ENCODE results near the gene LEMD2. TPM values are rescaled to one million over a fixed set of nuclear protein-coding genes. Genes with fewer than 3 reads are reported as not detected.
A peak's percentile ranks its signal among the peaks of the same experiment; 100 is the strongest.

The LEMD2 gene
- total and polyA plus RNA-seq, 2 of the 4 experiments (the other 2 are of a cell fraction), result 26.5 to 43.6 TPM

DNA sequence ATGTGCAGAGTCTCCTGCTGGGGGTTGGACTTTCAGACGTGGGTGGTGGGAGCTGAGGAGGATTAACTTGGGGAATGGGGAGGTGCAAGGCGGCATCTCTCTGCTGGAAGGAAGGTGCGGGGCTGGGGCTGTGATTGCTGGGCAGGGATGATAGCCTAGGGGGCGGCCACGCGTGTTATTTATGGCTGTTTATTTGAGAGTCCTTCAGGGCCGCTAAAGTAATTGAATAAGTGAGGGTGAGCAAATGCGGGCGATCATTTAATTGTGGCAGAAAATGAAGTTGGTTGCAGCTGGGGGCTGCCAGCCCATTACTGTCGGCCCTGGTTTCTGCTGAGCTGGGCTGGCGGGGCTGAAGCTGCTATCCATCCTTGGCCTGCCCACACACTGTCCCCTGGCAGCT lies 34.7 kb downstream of the LEMD2 start:
- H4K8ac ChIP-seq (ENCODE audit: low read depth in 2 of 2, low read length in 2 of 2), result no peak overlapping the region
- no peaks in the 10 kb centered on the region for H3K36me3 ChIP-seq (ENCODE audit: control insufficient read depth, insufficient read depth, low read length)
- no peak overlapping the region for H2AFZ ChIP-seq (replicated peaks; ENCODE audit: low read length, poor library complexity)
- no peak overlapping the region for H3K18ac ChIP-seq (ENCODE audit: low read depth, low read length)
- H2AK9ac ChIP-seq (replicated peaks; ENCODE audit: low read depth, low read length, poor library complexity), result peak overlapping the region; percentile 20
- peaks cover 28% of the 10 kb centered on the region for H3K4me1 ChIP-seq (ENCODE audit: control insufficient read depth, insufficient read depth, low read length)
- H3K27me3 ChIP-seq (ENCODE audit: control insufficient read depth, insufficient read depth, low read length), result no peaks in the 10 kb centered on the region
- no peak overlapping the region for H3K4me3 ChIP-seq (ENCODE audit: insufficient read depth, low read depth, low read length)
- no peak overlapping the region for H3K56ac ChIP-seq (ENCODE audit: extremely low read depth, insufficient read depth, low read length)
- no peak overlapping the region for H2AK5ac ChIP-seq (ENCODE audit: low read depth, low read length)
- in situ Hi-C loops (cut with MboI; ENCODE audit: low sequenced_read_pairs) (no loop called here), intact Hi-C loops (cut with micrococcal nuclease) (no loop called here), dilution Hi-C loops (cut with HindIII; ENCODE audit: low sequenced_read_pairs, unreplicated experiment) (no loop called here)
- ChIA-PET CTCF (no interaction called here), POLR2A (ENCODE audit: unreplicated experiment) (no interaction called here)
- no peak overlapping the region for H2BK5ac ChIP-seq (ENCODE audit: low read depth, low read length, poor library complexity, severe bottlenecking)
- H2BK120ac ChIP-seq (ENCODE audit: low read depth, low read length), result no peak overlapping the region
- H2BK15ac ChIP-seq (ENCODE audit: low read depth, low read length), result no peak overlapping the region
- H3K23ac ChIP-seq (ENCODE audit: low read depth, low read length), result no peak overlapping the region
- no peak overlapping the region for H3K4me2 ChIP-seq (ENCODE audit: low read depth, low read length)
- no TSS peak for BruUV-seq (replicated peaks)
- no peak overlapping the region for H4K5ac ChIP-seq (ENCODE audit: low read depth, low read length)
- H3K79me1 ChIP-seq (ENCODE audit: low read depth in 1 of 2, low read length in 2 of 2), result no peaks in the 10 kb centered on the region
- no peak overlapping the region for H4K91ac ChIP-seq (ENCODE audit: insufficient read depth, low read depth, low read length)
- H3K27ac ChIP-seq (ENCODE audit: insufficient read depth, low read length), result no peak overlapping the region
- H3K9me1 ChIP-seq (ENCODE audit: insufficient read depth, low read length), result no peaks in the 10 kb centered on the region
- H2BK20ac ChIP-seq (ENCODE audit: low read depth, low read length), result no peak overlapping the region
- DNase-seq (no peak), ATAC-seq (ENCODE audit: low read depth) (no peak)
- no peak overlapping the region for H3K14ac ChIP-seq (replicated peaks; ENCODE audit: low read depth, low read length)
- 80% methylated on average over 3 of the region's 11 CpGs; no CpG with 5 or more reads in 1 of the 2 experiments for WGBS, 2 experiments (ENCODE audit: extremely low coverage in 2 of 2, insufficient read length in 1 of 2)
- no peak overlapping the region for H3K4ac ChIP-seq (ENCODE audit: low read depth, low read length)
- no peaks in the 10 kb centered on the region for H3K9me3 ChIP-seq (ENCODE audit: control insufficient read depth, insufficient read depth, low read length)
- no peak overlapping the region for H3K9ac ChIP-seq (ENCODE audit: low read depth, low read length)
- peaks cover 7% of the 10 kb centered on the region for H4K20me1 ChIP-seq (ENCODE audit: insufficient read depth, low read length)
- TF ChIP-seq RCOR1 (IDR thresholded peaks at IDR 0.05; ENCODE audit: insufficient replicate concordance, low read length) (no peak), CEBPB (IDR thresholded peaks at IDR 0.05; ENCODE audit: low read depth, low read length) (no peak), CHD1 (IDR thresholded peaks at IDR 0.05; ENCODE audit: low read depth, low read length) (no peak), BHLHE40 (IDR thresholded peaks at IDR 0.05; ENCODE audit: low read depth, low read length) (no peak)
- TF ChIP-seq, protein P1, sequence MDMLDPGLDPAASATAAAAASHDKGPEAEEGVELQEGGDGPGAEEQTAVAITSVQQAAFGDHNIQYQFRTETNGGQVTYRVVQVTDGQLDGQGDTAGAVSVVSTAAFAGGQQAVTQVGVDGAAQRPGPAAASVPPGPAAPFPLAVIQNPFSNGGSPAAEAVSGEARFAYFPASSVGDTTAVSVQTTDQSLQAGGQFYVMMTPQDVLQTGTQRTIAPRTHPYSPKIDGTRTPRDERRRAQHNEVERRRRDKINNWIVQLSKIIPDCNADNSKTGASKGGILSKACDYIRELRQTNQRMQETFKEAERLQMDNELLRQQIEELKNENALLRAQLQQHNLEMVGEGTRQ (IDR thresholded peaks at IDR 0.05; ENCODE audit: low read depth, low read length), result no peak
